Measurements from ENCODE around the gene AKAP17A. TPM values are rescaled to one million over a fixed set of nuclear protein-coding genes. Genes with fewer than 3 reads are reported as not detected.
A peak's percentile ranks its signal among the peaks of the same experiment; 100 is the strongest.
"Not testable (repeated sequence)": the region's sequence is repeated elsewhere in the genome, so short reads cannot be mapped to it uniquely, and the experiment has no call there.

Gene AKAP17A
- total and polyA plus RNA-seq, 8 donors: 20.5 to 106 (median 28.1) TPM

DNA sequence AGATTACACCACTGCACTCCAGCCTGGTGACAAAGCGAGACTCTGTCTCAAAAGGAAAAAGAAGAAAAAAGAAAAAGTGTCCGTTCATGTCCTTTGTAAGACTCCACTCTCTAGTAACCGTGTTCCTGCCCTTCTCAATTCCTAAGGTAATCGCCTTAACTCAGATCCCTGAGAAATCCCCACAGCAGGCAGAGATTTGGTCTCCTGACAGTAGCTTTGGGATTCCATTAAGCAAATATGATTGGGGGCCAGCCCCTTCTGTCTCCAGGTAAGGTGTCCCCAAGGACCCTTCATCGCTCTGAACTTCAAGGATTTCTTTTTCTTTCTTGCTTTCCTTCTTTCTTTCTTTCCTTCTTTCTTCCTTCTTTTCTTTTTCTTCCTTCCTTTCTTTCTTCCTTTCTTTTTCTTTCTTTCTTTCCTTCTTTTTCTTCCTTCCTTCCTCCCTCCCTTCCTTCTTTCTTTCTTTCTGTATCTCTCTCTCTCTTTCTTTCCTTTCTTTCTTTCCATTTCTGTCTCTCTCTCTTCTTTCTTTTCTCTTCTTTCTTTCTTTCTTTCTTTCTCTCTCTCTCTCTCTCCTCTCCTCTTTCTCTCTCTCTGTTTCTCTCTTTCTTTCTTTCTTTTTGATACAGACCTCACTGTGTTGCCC, 21.4 kb downstream of the AKAP17A start:
- Histone ChIP-seq H3K27me3 (no peaks in the 10 kb centered on the region), H3K4me1 (no peaks in the 10 kb centered on the region), H3K4me3 (no peak overlapping the region), H3K9me3 (no peaks in the 10 kb centered on the region), H3K27ac (no peak overlapping the region), H3K36me3 (no peaks in the 10 kb centered on the region)
- TF ChIP-seq CTCF (IDR thresholded peaks at IDR 0.05): no peak
- no peak for FAIRE-seq
- 82 to 86% methylated on average over 5 of the region's 5 CpGs for WGBS, 2 donors
- intact Hi-C loops (cut with DNase I): no loop called here
- no peak for DNase-seq
- no peak for ATAC-seq

GRCh38 chrX:1614927-1615326, 23.5 kb downstream of the AKAP17A start, which contains the start of gene ASMT:
Gene ASMT (plus strand): TSS chrX:1615059. CDS start chrX:1615200, 141 bp downstream.
- ATAC-seq (no peak), FAIRE-seq (no peak), DNase-seq (peak in 1 of 6 donors; percentile 34)
- H3K27me3 ChIP-seq: no peaks in the 10 kb centered on the region
- intact Hi-C loops (cut with DNase I): no loop called here
- no peaks in the 10 kb centered on the region for H3K9me3 ChIP-seq
- TF ChIP-seq CTCF (IDR thresholded peaks at IDR 0.05): no peak
- H3K4me1 ChIP-seq: no peaks in the 10 kb centered on the region
- no peak within 1 kb of the TSS for H3K4me3 ChIP-seq
- 72 to 79% methylated on average over 16 to 17 of the region's 17 CpGs for WGBS, 2 donors
- H3K27ac ChIP-seq: no peak within 1 kb of the TSS
- H3K36me3 ChIP-seq: no peaks in the 10 kb centered on the region

GRCh38 chrX:1618689-1619088, 27.3 kb downstream of the AKAP17A start:
- no peaks in the 10 kb centered on the region for H3K4me1 ChIP-seq
- TF ChIP-seq CTCF (IDR thresholded peaks at IDR 0.05): no peak
- ATAC-seq (no peak), FAIRE-seq (no peak), DNase-seq (no peak)
- no peaks in the 10 kb centered on the region for H3K9me3 ChIP-seq
- H3K27me3 ChIP-seq: no peaks in the 10 kb centered on the region
- H3K27ac ChIP-seq: no peak overlapping the region
- intact Hi-C loops (cut with DNase I): no loop called here
- H3K36me3 ChIP-seq: no peaks in the 10 kb centered on the region
- H3K4me3 ChIP-seq: no peak overlapping the region
- WGBS, 2 donors: 62 to 66% methylated on average over 4 of the region's 4 CpGs

GRCh38 chrX:1623691-1624090, 32.3 kb downstream of the AKAP17A start:
- H3K27me3 ChIP-seq: no peaks in the 10 kb centered on the region
- no peak overlapping the region for H3K4me3 ChIP-seq
- H3K4me1 ChIP-seq: no peaks in the 10 kb centered on the region
- H3K27ac ChIP-seq: no peak overlapping the region
- TF ChIP-seq CTCF (IDR thresholded peaks at IDR 0.05): no peak
- DNase-seq: no peak
- H3K9me3 ChIP-seq: no peaks in the 10 kb centered on the region
- WGBS, 2 donors: 76 to 86% methylated on average over 21 of the region's 21 CpGs
- intact Hi-C loops (cut with DNase I): no loop called here
- no peak for FAIRE-seq
- H3K36me3 ChIP-seq: no peaks in the 10 kb centered on the region
- no peak for ATAC-seq

GRCh38 chrX:1624158-1624860, 32.9 kb downstream of the AKAP17A start:
- H3K36me3 ChIP-seq; H3K27me3 ChIP-seq; DNase-seq; FAIRE-seq; H3K27ac ChIP-seq; intact Hi-C loops (cut with DNase I); H3K9me3 ChIP-seq; H3K4me3 ChIP-seq; H3K4me1 ChIP-seq; ATAC-seq: not testable (repeated sequence)
- 78 to 90% methylated on average over 14 of the region's 14 CpGs for WGBS, 2 donors

GRCh38 chrX:1624861-1625215, 33.4 kb downstream of the AKAP17A start:
- H3K36me3 ChIP-seq; FAIRE-seq; H3K9me3 ChIP-seq; H3K27me3 ChIP-seq; intact Hi-C loops (cut with DNase I); H3K27ac ChIP-seq; H3K4me1 ChIP-seq; ATAC-seq; H3K4me3 ChIP-seq; DNase-seq: not testable (repeated sequence)
- WGBS, 2 donors: 93 to 95% methylated on average over 7 of the region's 7 CpGs

Measured in pancreas (tissue), 10 donors.